Measurements from ENCODE around the gene GCNA.

The GCNA gene

GRCh38 chrX:71615954-71616353 is 37.7 kb downstream of the GCNA start:
- DNase-seq (ENCODE audit: low read depth), result no peak

DNA sequence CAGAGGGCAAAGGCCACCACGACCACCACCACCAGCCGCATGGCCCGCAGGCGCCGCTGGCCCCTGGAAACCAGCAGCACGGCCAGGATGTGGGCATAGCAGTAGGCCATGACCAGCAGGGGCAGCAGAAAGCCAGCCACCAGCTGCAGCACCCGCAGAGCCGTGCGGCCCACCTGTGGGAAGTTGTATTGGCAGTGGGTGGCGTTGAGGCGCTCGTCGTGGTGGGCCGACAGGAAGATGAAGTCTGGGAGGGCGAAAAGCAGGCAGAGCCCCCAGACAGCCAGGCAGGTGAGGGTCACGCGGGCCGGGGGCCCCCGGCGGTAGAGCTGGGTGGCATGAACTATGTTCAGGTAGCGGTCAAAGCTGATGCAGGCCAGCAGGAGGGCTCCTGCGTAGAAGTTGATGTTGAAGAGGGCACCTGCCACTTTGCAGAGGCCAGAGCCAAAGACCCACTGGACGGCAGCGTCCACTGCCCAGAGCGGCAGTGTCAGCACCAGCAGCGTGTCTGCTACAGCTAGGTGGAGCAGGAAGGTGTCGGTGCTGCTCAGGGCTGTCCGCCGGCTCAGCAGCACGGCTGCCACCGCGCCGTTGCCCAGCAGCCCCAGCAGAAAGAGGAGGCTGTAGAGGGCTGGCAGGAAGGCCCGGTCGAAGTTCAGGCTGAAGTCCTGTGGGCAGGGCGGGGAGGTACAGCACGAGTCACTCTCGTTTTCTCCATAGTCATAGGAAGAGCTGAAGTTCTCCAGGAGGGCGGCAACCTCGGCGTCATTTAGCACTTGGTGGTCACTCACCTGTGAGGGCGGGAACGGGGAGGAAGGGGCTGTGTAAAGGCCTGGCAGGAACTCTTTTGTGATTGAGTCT is 38.7 kb downstream of the GCNA start:
- DNase-seq (ENCODE audit: low read depth), result no peak

GRCh38 chrX:71617742-71618141 is 39.5 kb downstream of the GCNA start:
- no peak for DNase-seq (ENCODE audit: low read depth)

DNA sequence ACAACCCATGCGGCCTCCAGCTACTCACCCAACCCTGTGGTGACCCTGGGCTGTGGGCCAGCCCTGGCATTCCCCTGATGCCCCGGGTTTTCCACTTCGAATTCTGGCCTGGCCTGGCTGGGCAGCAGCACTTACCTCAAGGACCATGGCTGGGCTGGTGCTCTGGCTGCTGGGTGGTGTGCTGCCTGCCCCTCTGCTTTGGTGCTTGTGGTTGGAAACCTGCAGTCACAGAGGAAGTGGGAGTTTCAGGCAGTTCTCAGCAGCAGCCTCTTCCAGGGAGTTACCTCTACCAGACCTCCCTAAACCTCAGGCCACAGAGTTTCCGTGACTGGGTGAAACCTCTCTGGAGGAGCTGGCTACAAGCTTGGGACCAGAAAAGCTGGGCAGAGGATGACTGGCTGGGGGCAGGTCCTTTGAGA is 40.1 kb downstream of the GCNA start, which contains the start of gene CXCR3:
TSS of gene CXCR3 (minus strand) at position 209 of the 419 bp plus-strand sequence. CDS start at position 147, 62 bp downstream.
- no peak for DNase-seq (ENCODE audit: low read depth)

DNA sequence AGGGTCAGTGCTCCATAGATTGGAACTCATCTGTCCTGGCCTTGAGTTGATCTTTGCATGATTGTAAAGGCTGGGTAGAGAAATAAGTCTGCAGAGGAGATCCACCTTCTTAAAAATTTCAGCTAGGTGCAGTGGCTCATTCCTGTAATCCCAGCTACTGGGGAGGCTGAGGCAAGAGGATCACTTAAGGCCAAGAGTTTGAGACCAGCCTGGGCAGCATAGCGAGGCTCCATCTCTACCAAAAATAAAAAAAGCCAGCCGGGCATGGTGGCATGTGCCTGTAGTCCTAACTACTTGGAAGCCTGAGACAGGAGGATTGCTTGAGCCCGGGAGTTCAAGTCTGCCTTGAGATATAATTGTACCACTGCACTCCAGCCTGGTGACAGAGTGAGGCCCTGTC is 40.5 kb downstream of the GCNA start:
- no peak for DNase-seq (ENCODE audit: low read depth)

DNA sequence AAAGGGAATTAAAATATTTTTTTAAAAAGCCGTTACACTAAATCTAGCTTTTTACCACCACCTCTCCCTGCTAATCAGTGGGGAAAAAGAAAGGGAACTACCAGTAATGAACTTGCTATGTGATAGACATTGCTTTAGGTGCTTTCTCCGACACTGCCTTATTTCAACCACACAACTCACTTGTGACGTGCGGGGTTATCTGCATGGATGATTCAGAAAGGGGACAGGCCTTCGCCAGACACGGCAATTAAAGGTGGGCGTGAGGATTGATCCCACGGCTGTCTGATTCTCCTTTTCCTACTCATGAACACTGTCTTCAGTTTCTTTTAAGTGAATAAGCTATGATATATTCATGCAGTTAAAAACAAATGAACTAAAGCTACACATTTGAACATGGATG is 41.0 kb downstream of the GCNA start:
- DNase-seq (ENCODE audit: low read depth), result no peak

GRCh38 chrX:71619986-71620385 is 41.7 kb downstream of the GCNA start:
- no peak for DNase-seq (ENCODE audit: low read depth)

DNA sequence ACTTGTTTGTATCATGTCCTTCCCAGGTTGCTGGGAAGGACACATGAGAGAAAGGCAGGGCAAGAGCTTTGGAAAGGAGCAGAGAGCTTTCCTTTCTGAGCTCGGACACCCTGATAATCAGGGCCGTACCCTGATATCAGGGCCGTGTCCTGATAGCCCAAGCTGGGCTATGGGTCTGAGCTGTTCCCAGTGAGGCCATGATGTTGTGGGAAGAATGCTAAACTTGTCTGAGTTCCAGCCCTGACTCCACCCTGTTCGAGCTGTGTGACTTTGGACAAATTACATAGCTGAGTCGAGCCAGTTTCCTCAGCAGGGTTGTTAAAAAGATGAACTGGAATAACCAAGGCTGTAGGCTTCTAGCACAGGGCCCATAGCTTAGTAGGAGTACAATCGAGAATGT is 43.4 kb downstream of the GCNA start:
- DNase-seq (ENCODE audit: low read depth), result no peak

GRCh38 chrX:71622032-71622575 is 43.9 kb downstream of the GCNA start:
- no peak for DNase-seq (ENCODE audit: low read depth)

DNA sequence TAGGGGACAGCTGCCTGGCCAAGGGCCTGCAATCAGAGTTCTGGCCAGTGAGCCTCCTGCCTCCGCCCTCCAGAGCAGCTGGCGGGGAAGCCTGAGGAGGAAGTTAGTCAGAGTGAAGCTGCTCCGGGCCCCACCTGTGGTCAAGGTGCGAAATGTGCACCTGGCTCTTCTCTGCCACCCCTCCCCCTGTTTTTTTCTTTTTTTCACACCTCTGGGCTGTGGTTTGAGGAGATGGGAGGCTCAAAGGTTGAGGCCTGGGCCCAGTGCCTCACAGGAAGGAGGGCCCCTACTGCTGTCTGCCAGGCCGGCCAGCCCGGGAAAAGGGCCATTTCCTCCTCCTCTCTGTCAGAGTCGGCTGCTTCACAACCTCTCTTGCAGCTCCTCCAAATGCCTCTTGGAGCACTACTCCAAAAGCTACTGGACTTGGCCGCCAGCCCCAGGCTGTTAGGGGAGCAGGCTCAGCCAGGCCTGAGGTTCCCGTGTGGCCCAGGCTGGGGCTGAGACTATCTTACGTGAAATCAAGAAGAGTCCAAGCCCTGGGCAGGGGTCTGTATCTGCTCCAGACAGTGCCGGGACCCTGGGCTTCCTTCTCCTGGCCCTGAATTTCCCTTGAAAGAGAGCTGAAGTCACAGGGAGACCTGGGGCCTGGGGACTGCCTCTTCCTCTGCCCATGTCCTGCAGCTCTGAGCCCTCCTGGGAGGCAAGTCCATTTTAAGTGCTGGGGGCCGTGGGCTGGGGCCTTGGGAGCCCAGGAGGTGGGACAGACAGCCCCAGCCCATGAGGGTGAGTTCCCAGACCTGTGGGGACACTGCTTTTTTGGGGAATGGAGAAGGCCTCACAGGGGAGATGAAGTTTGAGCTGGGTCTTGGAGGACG is 44.6 kb downstream of the GCNA start:
- no peak for DNase-seq (ENCODE audit: low read depth)

DNA sequence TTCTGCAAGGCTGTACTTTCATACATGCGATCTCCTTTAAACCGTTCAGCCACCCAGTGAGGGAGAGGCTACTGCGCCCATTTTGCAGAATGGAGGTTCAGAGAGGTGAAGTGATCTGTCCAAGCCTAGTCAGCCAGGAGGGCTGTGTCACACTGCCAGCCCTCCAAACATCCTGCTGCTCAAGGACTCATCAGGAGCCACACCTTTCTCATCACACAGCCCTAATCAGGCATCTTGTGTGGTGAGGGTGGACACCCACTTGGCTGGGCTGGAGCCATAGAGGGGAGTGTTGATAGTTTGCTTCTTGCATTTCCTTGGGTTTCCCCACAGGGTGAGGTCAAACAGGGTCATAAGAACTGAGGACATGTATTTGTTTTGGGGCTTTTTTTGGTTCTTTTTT is 45.5 kb downstream of the GCNA start:
- no peak for DNase-seq (ENCODE audit: low read depth)

DNA sequence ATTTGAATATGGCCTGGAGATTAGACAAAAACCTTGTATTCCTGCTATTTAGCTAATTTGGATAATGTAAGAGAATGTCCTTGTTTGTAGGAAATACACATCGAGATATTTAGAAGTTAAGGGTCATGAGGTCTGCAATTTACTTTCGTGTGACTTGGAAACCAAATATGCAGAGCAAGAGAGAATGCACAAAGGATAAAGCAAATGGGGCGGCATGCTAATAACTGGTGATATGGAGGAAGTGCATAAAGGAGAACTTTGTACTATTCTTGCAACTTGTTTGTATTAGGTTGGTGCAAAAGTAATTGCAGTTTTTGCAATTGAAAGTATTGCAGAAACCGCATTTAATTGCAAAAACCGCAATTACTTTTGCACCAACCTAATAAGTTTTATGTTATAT is 47.2 kb downstream of the GCNA start:
- DNase-seq (ENCODE audit: low read depth), result no peak

DNA sequence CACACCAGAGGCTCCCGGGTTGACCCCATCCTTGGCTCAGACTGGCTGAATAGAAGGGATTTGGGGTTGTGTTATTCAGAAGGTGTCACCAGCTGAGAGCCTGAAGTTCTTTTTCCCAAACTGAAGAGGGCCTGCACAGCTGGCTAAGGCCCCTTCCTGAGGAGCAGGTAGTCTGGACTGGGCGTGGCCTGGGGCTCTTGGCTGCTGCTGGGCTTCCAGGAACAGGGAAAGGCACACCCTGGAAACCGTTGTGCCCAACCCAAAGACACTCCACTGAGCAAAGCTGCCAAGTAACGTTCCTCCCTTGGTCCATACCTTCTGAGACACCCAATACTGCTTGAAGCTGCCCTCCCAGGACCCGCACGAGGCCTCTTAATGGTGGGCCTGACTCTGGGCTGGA is 48.3 kb downstream of the GCNA start:
- DNase-seq (ENCODE audit: low read depth), result no peak

DNA sequence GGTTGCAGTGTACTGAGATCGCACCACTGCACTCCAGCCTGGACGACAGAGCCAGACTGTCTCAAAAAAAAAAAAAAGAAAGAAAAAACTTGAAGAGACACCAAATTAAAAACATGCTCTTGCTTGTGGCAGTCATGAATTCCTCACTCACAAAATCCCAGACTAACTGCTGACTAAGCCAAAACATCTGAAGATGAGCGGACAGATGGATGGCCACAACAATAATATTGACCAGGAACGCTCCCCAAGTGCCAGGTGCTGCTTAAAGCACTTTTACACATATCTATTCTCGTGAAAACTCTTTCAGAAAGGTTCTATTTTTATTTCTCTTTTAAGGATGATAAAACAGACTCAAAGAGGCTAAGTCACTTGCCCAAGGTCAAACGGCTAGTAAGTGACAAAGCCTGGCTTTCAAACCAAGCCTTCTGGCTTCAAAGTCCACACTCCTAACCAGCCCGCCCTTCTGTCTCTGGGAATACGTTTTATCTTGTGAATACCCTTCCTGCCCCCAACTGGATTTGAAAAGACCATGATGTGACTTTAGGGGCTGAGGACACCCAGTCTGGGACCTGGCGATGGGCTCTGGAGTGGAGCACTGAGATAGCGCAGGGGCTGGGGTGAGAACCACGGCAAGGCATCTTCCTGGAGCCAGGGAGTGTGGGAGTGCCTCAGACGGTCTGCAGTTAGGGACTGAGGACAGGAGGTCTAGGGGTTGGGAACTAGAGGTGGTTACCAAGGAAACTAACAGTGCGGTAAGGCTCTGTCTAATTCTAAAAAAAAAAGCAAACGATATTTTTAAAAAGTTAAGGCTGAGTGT is 49.6 kb downstream of the GCNA start:
- DNase-seq (ENCODE audit: low read depth), result no peak

DNA sequence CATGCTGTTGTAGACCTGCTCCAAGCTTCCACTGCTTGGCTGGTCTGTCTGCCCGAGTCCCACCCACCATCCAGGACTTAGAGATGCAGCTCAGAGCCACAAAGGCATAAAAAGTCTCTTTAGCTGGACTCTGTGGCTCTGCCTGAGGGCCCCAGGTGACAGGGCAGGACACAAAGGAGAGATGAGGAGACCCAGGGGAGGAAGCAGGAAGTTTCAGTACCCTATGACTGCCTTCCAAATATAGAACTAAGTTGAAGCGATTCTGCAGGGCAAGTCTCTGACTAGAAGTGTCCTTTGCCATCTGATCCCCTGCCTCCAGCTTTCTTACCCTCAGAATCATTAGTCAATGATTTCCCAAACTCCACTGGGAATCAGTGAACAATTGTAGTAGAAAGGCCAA is 51.2 kb downstream of the GCNA start:
- DNase-seq (ENCODE audit: low read depth), result no peak

- DNase-seq (ENCODE audit: low read depth), result no peak
These were observed 54.9 kb downstream of the GCNA start for GRCh38 chrX:71632923-71633657.

DNA sequence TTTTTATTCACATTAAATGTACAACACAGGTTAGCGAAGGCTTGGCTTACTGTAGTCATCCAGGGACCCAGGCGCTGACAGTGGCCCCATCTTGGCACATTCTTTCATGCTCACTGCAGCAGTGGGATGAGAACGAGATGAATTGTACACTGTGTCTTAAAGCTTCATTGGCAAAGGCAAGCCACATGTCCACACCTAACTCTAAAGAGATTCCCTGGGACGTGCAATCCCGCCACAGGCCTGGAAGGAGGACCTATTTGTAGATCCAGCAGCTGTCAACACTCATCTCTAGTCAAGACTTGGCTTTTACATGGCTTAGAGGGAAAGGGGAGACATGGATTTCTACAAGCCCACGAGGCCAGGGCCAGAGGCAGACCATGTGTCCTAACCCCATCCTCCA is 56.1 kb downstream of the GCNA start:
- no peak for DNase-seq (ENCODE audit: low read depth)

- no peak for DNase-seq (ENCODE audit: low read depth)
These were observed 58.4 kb downstream of the GCNA start for GRCh38 chrX:71636438-71637252.

- no peak for DNase-seq (ENCODE audit: low read depth)
These were observed 59.0 kb downstream of the GCNA start for GRCh38 chrX:71637253-71637618.

GRCh38 chrX:71637848-71638247 is 59.6 kb downstream of the GCNA start:
- no peak for DNase-seq (ENCODE audit: low read depth)

Data from HS-5 (cell line).